ENCODE measurements around the gene PKNOX2.

GRCh38 chr11:125412177-125412496 lies 247.6 kb downstream of the PKNOX2 start:
- TF ChIP-seq EZH2 (IDR thresholded peaks at IDR 0.05; ENCODE audit: borderline replicate concordance, low read depth, low read length, severe bottlenecking) = no peak
- TF ChIP-seq CTCF (IDR thresholded peaks at IDR 0.05; ENCODE audit: borderline replicate concordance, extremely low read depth, low read length, poor library complexity, severe bottlenecking) = no peak
